ENCODE data around the gene SPG7.

- TF ChIP-seq POLR2A (IDR thresholded peaks at IDR 0.05), result no peak
- no peak for TF ChIP-seq CTCF (IDR thresholded peaks at IDR 0.05)
Observed at GRCh38 chr16:89522287-89522686, 14.1 kb downstream of the SPG7 start.

Data from right lobe of liver (tissue), 4 donors.